NCI-H128 (cell line): Measurements from ENCODE around the gene WIPI1.

Experiments
- DNase-seq: peaks from one replicate; lab custom pipeline; 2025; ENCODE audit not compliant: unreplicated experiment; lab: John Stamatoyannopoulos, UW

WIPI1 gene

DNA sequence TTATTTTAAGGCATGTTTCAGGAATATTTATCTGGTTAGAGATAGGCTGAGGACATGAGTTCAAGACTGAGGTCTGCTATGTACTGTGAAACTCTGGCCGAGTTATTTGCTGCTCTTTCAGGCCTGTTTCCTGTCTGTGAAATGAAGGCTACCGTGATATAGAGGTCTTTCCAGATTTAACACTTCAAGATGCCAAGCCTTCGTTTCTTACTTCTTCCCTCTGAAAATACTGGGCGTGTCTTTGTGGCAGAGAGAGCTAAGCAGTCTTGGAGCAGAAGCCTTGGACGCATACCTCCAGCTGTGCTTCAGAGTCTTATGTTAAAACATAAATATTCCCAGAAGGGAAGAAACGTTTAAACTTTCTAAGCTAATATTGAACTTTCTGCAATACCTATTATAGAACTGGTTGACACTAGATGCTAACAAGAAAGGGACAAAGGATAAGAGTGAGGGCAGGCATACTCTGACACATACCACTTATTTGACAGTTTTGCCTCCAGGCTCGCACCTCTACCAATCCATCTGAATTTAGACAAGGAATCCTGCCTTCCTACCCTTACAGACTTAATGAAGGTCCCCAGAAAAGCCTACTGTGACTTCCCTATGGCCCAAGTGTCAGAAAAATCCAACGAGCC, 17.5 kb downstream of the WIPI1 start:
- no peak for DNase-seq

DNA sequence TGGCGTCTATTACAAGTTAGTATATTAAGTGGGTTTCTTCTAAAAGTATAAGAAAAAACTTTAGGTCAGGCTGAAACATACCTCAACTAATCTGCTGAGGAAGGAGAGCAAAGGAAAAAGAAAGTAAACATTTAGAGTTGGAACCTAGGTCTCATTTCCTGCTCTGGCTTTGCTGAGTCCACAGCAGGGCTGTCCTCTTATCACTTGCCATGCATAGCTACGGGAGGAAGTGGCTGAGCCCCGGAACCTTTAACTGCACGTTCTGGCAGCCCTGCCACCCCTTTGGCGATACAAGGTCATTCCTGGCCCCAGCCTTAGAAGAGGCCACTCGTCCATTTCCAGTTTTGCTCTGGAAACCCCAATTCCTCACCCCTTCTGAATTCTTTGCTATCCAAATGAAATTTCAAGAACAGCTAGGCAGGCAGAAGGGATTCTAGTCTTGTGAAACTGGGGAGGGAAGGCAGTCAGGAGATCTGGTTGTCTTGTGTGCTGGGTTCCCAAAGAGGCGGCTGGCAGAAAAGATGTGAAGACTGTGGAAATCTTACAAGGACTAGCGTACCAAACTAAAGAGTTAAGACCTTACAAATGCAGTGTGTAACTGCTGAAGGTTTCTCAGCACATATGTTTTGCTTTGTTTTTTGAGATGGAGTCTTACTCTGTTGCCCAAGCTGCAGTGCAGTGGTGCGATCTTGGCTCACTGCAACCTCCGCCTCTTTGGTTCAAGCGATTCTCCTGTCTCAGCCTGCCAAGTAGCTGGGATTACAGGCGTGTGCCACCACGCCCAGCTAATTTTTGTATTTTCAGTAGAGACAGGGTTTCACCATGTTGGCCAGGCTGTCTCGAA, 19.1 kb downstream of the WIPI1 start:
- no peak for DNase-seq

DNA sequence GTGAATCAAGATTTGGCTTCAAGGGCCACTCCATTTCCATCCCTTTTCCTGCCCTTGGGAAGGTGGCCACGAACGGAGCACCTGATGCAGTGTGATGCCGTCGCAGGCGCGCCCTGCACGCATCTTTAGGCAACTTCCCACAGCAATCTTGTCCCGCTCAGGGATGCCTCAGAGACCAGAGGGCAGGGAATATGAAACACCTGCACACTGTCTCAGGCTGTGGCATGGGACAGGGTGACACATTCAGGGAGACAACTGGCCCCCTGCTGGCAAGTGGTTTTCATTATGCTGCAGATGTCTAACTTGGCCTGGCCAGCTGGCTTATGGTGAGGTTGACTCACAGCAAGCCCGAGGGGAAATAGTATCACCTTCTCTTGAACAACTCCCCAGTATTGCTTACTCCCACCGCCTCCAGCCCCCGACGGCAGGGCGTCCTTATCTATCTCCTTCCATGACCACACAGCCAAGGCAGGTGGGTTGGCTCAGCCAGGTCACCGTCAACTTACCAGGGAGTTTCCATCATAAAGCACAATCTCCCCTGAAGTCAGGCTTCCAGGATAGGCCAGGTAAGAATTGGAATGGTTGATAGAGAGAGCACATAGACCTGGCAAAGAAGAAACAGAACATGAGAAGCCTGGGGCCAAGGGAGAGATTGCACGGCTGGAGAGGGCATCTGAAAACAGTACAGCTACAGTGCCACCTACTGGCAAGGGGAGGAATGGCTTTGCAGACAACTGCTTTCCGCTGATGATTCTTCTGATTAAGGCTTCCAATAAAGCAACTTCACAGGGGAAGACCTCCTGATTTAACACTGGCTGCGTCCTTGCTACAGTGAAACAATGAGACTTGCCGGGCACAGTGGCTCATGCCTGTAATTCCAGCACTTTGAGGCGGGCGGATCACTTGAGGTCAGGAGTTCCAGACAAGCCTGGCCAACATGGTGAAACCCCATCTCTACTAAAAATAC, 21.1 kb downstream of the WIPI1 start:
- peak; percentile 59 for DNase-seq

DNA sequence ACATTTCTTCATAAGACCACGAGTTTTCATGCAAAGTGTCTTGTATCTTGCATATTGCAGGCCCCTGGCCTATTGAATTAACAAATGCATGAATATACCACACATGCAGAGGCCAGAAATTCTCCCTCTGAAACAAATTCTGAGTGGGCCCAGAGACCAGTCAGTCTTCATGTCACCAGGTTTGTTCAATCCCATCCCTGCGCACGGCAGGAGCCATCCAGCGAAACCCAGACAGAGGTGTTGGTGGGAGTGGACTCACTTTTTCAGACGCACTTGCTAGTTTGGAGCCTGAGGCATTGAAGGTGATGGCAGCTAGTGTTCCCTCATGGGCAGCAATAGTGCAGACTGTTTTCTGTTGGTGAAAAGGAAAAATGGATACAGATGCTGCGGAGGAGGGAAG, 21.9 kb downstream of the WIPI1 start:
- DNase-seq: no peak

DNA sequence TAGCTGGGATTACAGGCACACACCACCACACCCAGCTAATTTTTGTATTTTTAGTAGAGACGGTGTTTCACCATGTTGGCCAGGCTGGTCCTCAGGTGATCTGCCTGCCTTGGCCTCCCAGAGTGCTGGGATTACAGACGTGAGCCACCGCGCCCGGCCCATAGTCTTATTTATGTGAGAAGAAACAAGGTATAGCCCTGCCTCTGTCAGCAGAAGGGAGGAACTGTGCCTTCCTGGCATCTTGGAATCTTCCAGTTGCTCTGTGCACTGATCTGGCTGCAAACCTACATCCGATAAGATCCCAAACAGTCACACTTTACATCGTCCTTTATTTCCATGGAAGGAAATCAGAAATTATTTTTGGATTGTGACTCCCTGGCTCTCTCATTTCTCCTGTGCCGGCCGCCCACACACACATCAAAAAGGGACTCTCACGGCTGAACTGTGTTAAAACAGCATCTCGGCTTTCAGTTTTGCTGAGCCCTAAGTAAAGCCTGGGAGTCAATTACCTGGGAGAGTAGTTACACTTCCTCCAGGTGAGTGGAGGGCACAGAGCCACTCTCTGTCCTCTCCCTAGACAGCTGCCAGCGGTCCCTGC, 23.3 kb downstream of the WIPI1 start:
- DNase-seq: no peak

DNA sequence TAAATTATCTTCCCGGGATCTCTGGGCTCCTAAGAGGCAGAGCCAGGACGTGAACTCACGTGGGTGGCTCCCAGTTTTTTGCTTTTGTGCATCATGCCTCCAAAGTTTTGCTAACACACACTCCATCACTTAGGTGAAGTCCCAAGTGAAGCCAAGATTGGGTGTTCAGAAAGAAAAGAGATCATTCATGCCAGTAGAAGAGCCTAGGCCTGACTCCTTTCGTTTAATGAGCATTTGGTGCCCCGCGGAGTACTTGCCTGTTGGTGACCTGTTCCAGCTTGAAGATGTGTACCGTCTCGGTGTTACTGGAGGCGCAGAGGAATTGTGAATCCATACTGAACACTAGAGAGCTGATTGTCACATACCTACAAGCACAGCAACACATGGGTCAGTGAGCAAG, 24.1 kb downstream of the WIPI1 start:
- no peak for DNase-seq

DNA sequence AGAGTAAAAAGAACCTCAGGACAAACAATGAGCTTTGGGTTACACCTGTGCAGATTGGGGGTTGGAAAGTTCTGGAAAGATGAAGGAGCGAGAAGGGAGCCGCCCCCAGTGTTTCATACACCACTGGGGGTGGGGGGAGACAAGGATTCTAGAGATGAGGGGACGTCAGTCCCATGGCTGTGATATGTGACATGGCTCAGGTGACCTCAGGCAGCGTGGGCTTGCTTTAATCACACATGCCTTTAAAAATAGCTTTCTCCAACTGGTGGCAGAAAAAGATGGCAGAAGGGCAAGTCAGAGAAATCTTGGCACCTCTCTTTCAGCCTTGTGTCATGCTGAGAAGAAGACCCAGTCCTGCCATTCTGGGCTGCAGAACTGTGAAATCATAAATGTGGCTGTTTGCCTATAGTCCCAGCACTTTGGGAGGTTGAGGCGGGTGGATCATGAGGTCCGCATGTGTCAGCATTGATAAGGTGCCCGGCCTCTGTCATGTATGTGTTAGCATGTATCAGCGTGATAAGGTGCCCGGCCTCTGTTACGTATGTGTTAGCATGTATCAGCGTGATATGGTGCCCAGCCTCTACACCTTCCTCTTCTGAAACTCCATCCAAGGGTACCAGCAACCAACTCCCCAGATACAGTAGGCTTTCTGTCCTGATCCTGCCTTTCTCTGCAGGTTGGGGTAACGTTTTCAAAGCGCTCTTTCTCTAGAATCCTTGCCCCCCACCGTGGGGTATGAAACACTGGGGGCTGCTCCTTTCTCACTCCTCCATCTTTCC, 25.0 kb downstream of the WIPI1 start:
- no peak for DNase-seq

DNA sequence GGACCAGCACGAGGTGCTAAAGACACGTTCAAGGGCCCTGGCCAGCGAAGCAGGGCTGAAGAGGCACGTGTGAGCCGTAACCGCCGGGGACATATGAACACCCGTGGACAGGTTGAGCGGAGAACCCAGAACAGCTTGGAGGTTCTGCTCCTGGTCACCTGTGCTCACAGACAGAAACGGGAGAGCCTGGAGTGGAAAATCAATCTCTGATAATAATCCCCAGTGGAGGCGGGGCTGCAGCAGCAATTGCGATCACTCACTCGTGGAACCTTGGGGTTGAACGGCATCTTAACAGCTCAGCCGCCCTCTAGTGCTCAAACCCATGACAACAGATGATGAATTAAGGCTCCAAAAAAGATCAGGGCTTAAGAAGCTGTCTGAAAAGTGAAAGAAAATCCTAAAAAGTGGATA, 25.6 kb downstream of the WIPI1 start:
- DNase-seq: no peak

DNA sequence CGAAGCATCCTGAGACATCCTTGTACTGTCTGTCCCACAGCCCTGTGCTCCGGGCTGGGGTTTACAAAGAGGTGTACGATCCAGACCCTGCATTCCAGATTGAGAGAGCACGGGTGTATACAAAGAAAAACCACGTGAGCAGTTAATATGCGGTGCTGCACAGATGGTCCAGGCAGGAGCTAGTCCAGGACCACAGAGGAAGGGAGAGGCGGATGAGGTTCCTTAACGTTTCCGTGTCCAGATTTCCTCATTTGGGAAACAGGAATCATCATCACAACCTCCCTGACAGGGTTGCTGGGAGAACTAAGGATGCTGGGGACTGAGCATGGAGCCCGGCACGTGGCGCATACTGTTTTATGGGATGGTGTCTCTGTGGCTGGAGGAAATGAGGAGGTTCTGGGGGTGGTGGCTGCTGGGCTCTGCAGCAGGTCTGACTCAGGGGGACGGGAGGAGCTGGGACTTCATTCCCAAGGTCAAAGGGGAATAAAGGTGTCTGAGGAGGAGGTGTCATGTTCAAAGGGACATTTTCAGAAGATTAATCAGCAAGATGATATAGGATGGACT, 26.2 kb downstream of the WIPI1 start:
- DNase-seq: no peak

DNA sequence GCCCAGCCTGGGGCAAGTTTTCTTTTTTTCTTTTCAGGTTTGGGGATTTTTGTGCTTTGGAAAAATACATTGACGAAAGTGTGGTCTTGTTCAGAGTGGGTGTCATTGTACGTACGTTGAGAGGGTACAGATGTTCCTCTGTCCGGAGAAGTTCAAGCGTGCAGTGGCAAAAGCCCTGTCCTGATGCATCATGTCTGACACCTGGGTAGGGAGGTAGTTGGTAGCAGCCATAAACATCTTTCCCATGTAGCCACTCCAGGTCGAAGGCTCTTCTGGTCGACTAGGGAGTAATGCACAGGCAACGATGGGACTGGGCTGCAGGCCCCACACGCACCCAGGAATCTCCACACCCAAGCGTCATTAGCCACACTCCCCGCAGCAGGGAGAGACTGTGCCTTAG, 27.4 kb downstream of the WIPI1 start:
- no peak for DNase-seq

DNA sequence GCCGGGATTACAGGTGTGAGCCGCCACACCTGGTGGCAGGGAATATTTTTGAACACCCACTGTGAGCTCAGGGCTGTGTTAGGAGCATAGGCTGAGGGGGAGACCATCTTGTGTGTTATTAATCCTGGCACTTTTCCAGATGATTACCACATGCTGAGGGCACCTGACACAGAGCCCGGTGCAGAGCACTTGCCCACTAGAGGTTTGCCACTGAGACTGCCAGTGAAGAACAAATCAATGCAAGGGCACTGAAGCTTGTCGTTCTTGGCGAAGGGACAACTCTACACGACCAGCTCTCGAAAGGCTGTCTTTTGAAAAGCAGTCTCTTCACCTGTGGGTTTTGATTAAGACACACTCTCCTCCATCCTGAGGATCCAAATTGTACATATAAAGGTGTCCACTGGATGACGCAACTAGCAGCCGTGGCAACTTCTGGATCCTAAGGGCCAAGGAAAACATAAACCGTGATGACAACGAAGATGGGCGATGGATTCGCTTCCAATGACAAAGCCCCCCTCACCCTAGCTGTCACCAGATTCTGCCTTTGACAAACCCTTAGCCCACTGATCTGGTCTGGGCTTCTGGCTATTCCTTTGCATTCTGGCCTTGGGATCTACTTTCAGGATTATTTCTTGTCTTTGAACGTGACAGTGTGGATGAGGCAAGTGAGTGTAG, 28.7 kb downstream of the WIPI1 start:
- no peak for DNase-seq

DNA sequence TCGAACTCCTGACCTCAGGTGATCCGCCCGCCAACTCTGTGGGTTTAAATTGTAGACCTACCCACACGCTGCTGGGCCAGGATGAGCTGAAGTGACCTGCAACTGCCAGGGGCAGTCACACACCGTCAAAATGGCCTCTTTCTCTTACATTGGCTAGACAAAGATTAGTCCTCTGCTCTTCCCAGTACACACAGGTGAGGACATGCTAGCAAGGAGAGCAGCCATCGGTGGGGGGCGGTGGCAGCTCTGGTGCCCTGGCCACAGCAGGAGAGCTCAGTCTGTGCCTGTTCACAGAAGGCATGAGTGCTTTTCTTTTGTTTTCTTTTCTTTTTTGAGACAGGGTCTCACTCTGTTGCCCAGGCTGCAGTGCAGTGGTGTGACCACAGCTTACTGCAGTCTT, 29.7 kb downstream of the WIPI1 start:
- no peak for DNase-seq

DNA sequence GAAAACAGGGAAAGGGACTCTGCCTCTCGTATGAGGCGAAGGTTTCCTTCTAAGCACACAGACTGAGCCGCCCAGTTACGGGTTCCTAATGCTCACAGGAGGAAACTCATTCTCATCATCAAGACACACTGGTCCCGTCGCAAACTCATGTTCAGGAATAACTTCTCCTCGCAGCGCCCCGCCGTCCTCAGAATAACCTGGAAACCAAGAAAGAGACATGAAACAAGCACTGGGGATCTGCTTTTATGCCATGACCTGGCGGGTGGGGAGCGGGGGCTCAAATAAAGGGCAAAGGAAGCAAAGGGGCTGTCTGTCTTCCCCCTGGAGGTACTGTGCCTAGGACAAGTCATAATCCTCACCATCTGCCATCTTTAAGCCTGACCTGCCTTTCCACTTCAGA, 31.3 kb downstream of the WIPI1 start:
- no peak for DNase-seq

DNA sequence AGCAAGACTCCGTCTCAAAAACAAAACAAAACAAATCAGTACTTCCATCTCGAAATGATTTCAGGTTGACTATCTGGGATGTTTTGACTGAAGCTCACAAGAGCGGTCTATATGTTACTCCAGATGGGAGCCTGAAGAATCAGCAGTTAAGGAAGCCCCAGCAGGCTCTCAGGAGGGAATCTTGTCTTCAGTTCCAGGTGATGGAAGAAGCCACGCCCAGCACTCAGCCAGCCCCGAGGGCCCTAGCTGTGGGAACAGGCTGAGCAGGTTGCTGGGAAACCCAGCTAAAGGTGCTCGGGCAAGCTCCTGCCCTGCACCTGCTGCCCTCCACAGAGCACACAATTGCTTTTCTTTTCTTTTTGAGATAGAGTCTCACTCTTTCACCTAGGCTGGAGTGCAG, 32.4 kb downstream of the WIPI1 start:
- DNase-seq: peak; percentile 14

DNA sequence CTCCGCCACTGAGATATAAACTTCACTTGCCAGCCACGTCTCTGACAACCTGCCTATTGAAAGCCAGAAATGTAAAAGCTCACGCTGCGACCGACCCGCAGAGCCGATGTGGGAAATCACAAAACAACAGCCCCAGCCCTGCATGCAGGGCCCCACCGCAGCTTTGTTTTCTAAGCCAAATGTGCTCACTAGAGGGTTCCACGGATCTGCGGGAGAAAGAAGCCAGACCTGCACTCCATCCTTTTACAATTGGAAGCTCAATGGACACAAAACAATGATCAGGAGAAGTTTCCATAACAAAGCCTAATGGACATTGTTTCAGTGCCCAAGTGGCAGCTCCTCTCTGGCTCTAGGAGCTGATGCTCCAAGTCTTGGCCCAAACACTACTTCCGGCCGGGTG, 33.1 kb downstream of the WIPI1 start:
- no peak for DNase-seq

DNA sequence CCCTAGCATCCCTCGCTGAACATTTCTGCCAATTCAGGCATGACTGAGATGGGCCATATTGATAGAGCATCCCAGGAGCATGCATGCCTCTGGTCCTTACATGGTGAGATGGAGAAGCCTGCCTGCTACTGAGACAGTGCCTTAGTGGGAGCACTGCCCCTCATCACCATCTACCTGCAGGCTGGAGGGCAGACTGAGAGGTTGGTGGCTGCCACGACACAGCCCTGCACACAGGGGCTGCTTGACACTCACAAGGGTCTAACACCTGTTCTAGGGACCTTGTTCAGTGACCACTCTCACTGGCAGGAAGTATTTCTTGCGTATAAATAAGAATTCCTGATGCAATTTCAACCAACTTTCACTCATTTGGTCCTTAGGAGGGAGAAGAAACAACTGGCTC, 34.0 kb downstream of the WIPI1 start:
- no peak for DNase-seq

DNA sequence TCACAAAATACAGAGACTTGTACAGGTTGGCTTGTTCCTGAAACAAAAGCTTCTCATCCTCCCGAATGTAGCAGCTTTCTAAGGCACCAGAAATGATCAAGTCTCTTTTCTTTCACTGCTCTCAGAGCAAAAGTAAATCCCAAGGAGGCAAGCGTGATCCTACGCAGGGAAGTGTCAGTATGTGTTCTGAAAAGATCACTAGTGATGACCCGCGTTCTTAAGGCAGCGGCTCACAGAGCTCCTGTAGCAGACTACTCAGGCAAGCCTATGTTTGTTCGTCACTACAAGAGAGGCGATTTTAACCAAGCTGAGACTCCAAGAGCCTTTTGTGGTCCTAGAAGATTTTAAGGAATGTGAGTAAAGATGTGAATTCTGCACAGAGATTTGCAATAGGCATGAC, 34.5 kb downstream of the WIPI1 start:
- no peak for DNase-seq

DNA sequence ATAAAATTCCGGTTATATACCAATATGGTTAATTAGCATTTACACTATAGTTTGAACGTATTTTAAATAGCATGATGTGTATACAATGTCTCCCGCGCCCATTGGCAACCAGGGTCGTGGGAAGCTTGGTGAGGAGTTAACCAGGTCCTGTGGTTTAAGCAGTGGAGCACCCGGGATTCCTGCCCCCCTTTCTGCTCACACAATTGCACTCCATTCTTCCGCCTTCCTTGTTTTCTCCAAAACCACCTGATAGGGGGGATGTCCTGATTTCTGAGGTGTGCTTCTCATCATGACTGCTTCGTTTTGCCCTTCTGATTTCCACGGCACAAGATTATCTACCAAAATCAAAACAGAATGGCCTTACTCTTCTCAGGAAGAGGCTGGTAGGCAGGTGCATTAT, 35.8 kb downstream of the WIPI1 start:
- DNase-seq: no peak

DNA sequence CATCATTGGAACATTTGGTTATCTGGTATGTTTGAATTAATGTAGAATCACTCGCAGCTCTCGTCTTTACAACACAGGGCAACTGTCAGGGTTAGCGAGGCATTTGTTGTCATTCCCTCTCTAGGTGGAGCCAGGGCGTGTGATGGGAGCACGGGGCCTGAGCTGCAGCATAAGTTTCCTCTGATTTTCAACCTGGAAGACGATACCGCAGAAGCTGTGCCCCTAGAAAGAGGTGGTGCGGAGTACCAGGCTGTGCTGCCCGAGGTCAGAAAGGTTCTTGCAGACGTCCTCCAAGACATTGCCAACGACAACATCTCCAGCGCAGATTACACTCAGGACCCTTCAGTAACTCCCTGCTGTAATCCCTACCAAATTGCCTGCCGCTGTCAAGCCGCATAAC, 37.2 kb downstream of the WIPI1 start:
- DNase-seq: no peak

DNA sequence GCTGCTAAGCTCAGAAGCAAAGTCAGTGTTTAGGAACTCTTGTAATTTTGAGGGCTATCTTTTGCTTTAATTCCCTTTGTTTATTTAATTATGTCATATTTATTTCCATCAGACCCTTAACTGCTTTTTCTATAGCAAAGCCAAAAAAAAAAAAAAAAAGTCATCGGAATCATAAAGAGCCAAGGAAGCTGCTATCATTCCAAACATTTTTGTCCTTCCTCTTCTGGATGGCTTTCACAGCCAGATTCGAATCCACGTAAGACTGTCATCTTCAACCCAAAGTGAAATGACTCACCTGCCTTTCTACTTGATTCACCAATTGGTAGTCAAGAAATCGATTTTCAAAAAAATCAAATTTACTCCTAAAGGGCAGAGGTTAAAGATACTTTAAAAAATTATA, 38.4 kb downstream of the WIPI1 start:
- DNase-seq: no peak
